ENCODE measurements around the gene KCNJ1.

Gene KCNJ1

GRCh38 chr11:128848815-128849455 is 18.2 kb downstream of the KCNJ1 start:
- no peaks in the 10 kb centered on the region for H3K27me3 ChIP-seq (ENCODE audit: control insufficient read depth, insufficient read depth, low read length)
- H3K27ac ChIP-seq (ENCODE audit: low read depth, low read length) = no peak overlapping the region
- no peaks in the 10 kb centered on the region for H3K36me3 ChIP-seq (ENCODE audit: control insufficient read depth, insufficient read depth, low read length)
- no peak overlapping the region for H3K4me3 ChIP-seq (ENCODE audit: low read length)
- H3K4me1 ChIP-seq (ENCODE audit: control insufficient read depth, insufficient read depth, low read length) = no peaks in the 10 kb centered on the region
- H3K9ac ChIP-seq (ENCODE audit: low read length) = no peak overlapping the region

- H3K27ac ChIP-seq (ENCODE audit: low read depth, low read length) = no peak overlapping the region
Measured at GRCh38 chr11:128846985-128847384, 20.1 kb downstream of the KCNJ1 start.

GRCh38 chr11:128845334-128845780 is 21.7 kb downstream of the KCNJ1 start:
- Histone ChIP-seq H3K9ac (ENCODE audit: low read length) (no peak overlapping the region), H3K27ac (ENCODE audit: low read depth, low read length) (no peak overlapping the region), H3K4me3 (ENCODE audit: low read length) (no peak overlapping the region), H3K4me1 (ENCODE audit: control insufficient read depth, insufficient read depth, low read length) (no peaks in the 10 kb centered on the region), H3K27me3 (ENCODE audit: control insufficient read depth, insufficient read depth, low read length) (no peaks in the 10 kb centered on the region), H3K36me3 (ENCODE audit: control insufficient read depth, insufficient read depth, low read length) (no peaks in the 10 kb centered on the region)

More at GRCh38 chr11:128846985-128847384, 20.1 kb downstream of the KCNJ1 start:
- Histone ChIP-seq H3K36me3 (ENCODE audit: control insufficient read depth, insufficient read depth, low read length) (no peaks in the 10 kb centered on the region), H3K4me1 (ENCODE audit: control insufficient read depth, insufficient read depth, low read length) (no peaks in the 10 kb centered on the region), H3K9ac (ENCODE audit: low read length) (no peak overlapping the region), H3K4me3 (ENCODE audit: low read length) (no peak overlapping the region), H3K27me3 (ENCODE audit: control insufficient read depth, insufficient read depth, low read length) (no peaks in the 10 kb centered on the region)

GRCh38 chr11:128843198-128843785 is 23.8 kb downstream of the KCNJ1 start:
- Histone ChIP-seq H3K27ac (ENCODE audit: low read depth, low read length) (no peak overlapping the region), H3K4me3 (ENCODE audit: low read length) (no peak overlapping the region), H3K27me3 (ENCODE audit: control insufficient read depth, insufficient read depth, low read length) (no peaks in the 10 kb centered on the region), H3K9ac (ENCODE audit: low read length) (no peak overlapping the region), H3K4me1 (ENCODE audit: control insufficient read depth, insufficient read depth, low read length) (no peaks in the 10 kb centered on the region), H3K36me3 (ENCODE audit: control insufficient read depth, insufficient read depth, low read length) (no peaks in the 10 kb centered on the region)

- H3K4me1 ChIP-seq (ENCODE audit: control insufficient read depth, insufficient read depth, low read length) = no peaks in the 10 kb centered on the region
- H3K27me3 ChIP-seq (ENCODE audit: control insufficient read depth, insufficient read depth, low read length) = no peaks in the 10 kb centered on the region
- H3K9ac ChIP-seq (ENCODE audit: low read length) = no peak overlapping the region
- no peak overlapping the region for H3K4me3 ChIP-seq (ENCODE audit: low read length)
- no peaks in the 10 kb centered on the region for H3K36me3 ChIP-seq (ENCODE audit: control insufficient read depth, insufficient read depth, low read length)
- no peak overlapping the region for H3K27ac ChIP-seq (ENCODE audit: low read depth, low read length)
Measured at GRCh38 chr11:128841461-128842072, 25.5 kb downstream of the KCNJ1 start.

GRCh38 chr11:128840783-128841182 is 26.3 kb downstream of the KCNJ1 start:
- no peak overlapping the region for H3K9ac ChIP-seq (ENCODE audit: low read length)
- H3K36me3 ChIP-seq (ENCODE audit: control insufficient read depth, insufficient read depth, low read length) = no peaks in the 10 kb centered on the region
- no peak overlapping the region for H3K4me3 ChIP-seq (ENCODE audit: low read length)
- no peaks in the 10 kb centered on the region for H3K4me1 ChIP-seq (ENCODE audit: control insufficient read depth, insufficient read depth, low read length)
- no peaks in the 10 kb centered on the region for H3K27me3 ChIP-seq (ENCODE audit: control insufficient read depth, insufficient read depth, low read length)
- H3K27ac ChIP-seq (ENCODE audit: low read depth, low read length) = no peak overlapping the region

GRCh38 chr11:128840137-128840536 is 27.0 kb downstream of the KCNJ1 start:
- H3K4me3 ChIP-seq (ENCODE audit: low read length) = no peak overlapping the region
- no peak overlapping the region for H3K9ac ChIP-seq (ENCODE audit: low read length)
- H3K4me1 ChIP-seq (ENCODE audit: control insufficient read depth, insufficient read depth, low read length) = no peaks in the 10 kb centered on the region
- no peaks in the 10 kb centered on the region for H3K36me3 ChIP-seq (ENCODE audit: control insufficient read depth, insufficient read depth, low read length)
- no peaks in the 10 kb centered on the region for H3K27me3 ChIP-seq (ENCODE audit: control insufficient read depth, insufficient read depth, low read length)
- no peak overlapping the region for H3K27ac ChIP-seq (ENCODE audit: low read depth, low read length)

GRCh38 chr11:128839081-128839480 is 28.0 kb downstream of the KCNJ1 start:
- H3K36me3 ChIP-seq (ENCODE audit: control insufficient read depth, insufficient read depth, low read length) = no peaks in the 10 kb centered on the region
- H3K27ac ChIP-seq (ENCODE audit: low read depth, low read length) = no peak overlapping the region
- no peak overlapping the region for H3K4me3 ChIP-seq (ENCODE audit: low read length)
- no peaks in the 10 kb centered on the region for H3K27me3 ChIP-seq (ENCODE audit: control insufficient read depth, insufficient read depth, low read length)
- H3K9ac ChIP-seq (ENCODE audit: low read length) = no peak overlapping the region
- no peaks in the 10 kb centered on the region for H3K4me1 ChIP-seq (ENCODE audit: control insufficient read depth, insufficient read depth, low read length)

- Histone ChIP-seq H3K27ac (ENCODE audit: low read depth, low read length) (no peak overlapping the region), H3K27me3 (ENCODE audit: control insufficient read depth, insufficient read depth, low read length) (no peaks in the 10 kb centered on the region)
Measured at GRCh38 chr11:128837627-128838026, 29.5 kb downstream of the KCNJ1 start.

GRCh38 chr11:128835741-128836430 is 31.2 kb downstream of the KCNJ1 start:
- Histone ChIP-seq H3K4me3 (ENCODE audit: low read length) (no peak overlapping the region), H3K4me1 (ENCODE audit: control insufficient read depth, insufficient read depth, low read length) (no peaks in the 10 kb centered on the region), H3K9ac (ENCODE audit: low read length) (no peak overlapping the region), H3K27me3 (ENCODE audit: control insufficient read depth, insufficient read depth, low read length) (no peaks in the 10 kb centered on the region), H3K27ac (ENCODE audit: low read depth, low read length) (no peak overlapping the region), H3K36me3 (ENCODE audit: control insufficient read depth, insufficient read depth, low read length) (no peaks in the 10 kb centered on the region)

More at GRCh38 chr11:128837627-128838026, 29.5 kb downstream of the KCNJ1 start:
- Histone ChIP-seq H3K9ac (ENCODE audit: low read length) (no peak overlapping the region), H3K36me3 (ENCODE audit: control insufficient read depth, insufficient read depth, low read length) (no peaks in the 10 kb centered on the region), H3K4me3 (ENCODE audit: low read length) (no peak overlapping the region), H3K4me1 (ENCODE audit: control insufficient read depth, insufficient read depth, low read length) (no peaks in the 10 kb centered on the region)

GRCh38 chr11:128834157-128834556 is 32.9 kb downstream of the KCNJ1 start:
- no peaks in the 10 kb centered on the region for H3K4me1 ChIP-seq (ENCODE audit: control insufficient read depth, insufficient read depth, low read length)
- H3K9ac ChIP-seq (ENCODE audit: low read length) = no peak overlapping the region
- no peaks in the 10 kb centered on the region for H3K36me3 ChIP-seq (ENCODE audit: control insufficient read depth, insufficient read depth, low read length)

GRCh38 chr11:128832121-128832497 is 35.0 kb downstream of the KCNJ1 start:
- H3K4me1 ChIP-seq (ENCODE audit: control insufficient read depth, insufficient read depth, low read length) = no peaks in the 10 kb centered on the region

More at GRCh38 chr11:128834157-128834556, 32.9 kb downstream of the KCNJ1 start:
- Histone ChIP-seq H3K27me3 (ENCODE audit: control insufficient read depth, insufficient read depth, low read length) (no peaks in the 10 kb centered on the region), H3K27ac (ENCODE audit: low read depth, low read length) (no peak overlapping the region), H3K4me3 (ENCODE audit: low read length) (no peak overlapping the region)

More at GRCh38 chr11:128832121-128832497, 35.0 kb downstream of the KCNJ1 start:
- Histone ChIP-seq H3K9ac (ENCODE audit: low read length) (no peak overlapping the region), H3K4me3 (ENCODE audit: low read length) (no peak overlapping the region), H3K27me3 (ENCODE audit: control insufficient read depth, insufficient read depth, low read length) (no peaks in the 10 kb centered on the region), H3K36me3 (ENCODE audit: control insufficient read depth, insufficient read depth, low read length) (no peaks in the 10 kb centered on the region), H3K27ac (ENCODE audit: low read depth, low read length) (no peak overlapping the region)
